MCF 10A (cell line): Measurements from ENCODE around the gene TMC3. TPM values are rescaled to one million over a fixed set of nuclear protein-coding genes. Genes with fewer than 3 reads are reported as not detected.

Source experiments
- BruUV-seq: library from RNA; stranded (reverse); fragments of 400-500 nt; replicated peaks from 2 replicates; lab custom pipeline; 2021; lab: Mats Ljungman, UMichigan
- CTCF ChIA-PET: fragments of 300-600 bp; sonication (Branson Sonifier 250); formaldehyde crosslinking; extraction: SDS; loops from one replicate; lab custom pipeline; 2021; ENCODE audit warnings: antibody characterized with exemption, inconsistent platforms; lab: Yijun Ruan, JAX
- POLR2A ChIA-PET: fragments of 300-600, 350-650 bp; sonication (Branson Sonifier 250); formaldehyde crosslinking; extraction: SDS; loops from one replicate; lab custom pipeline; 2020; ENCODE audit warnings: antibody characterized with exemption, inconsistent platforms; lab: Yijun Ruan, JAX
- DNase-seq: peaks from one replicate; pipeline ENCODE4 v3.0.0-alpha.2; 2018; ENCODE audit not compliant: unreplicated experiment
- H3K27ac Mint-ChIP-seq: one replicate; pipeline ENCODE4 v1.8.0; 2022; ENCODE audit warnings: mild to moderate bottlenecking, low read depth, mixed read lengths; ENCODE audit not compliant: unreplicated experiment
- H3K27me3 Mint-ChIP-seq: one replicate; pipeline ENCODE4 v1.8.0; 2022; ENCODE audit warnings: mixed read lengths; ENCODE audit not compliant: insufficient read depth, unreplicated experiment
- H3K36me3 Mint-ChIP-seq: one replicate; pipeline ENCODE4 v1.8.0; 2022; ENCODE audit warnings: mild to moderate bottlenecking, moderate library complexity, mixed read lengths; ENCODE audit not compliant: insufficient read depth, unreplicated experiment
- H3K4me1 Mint-ChIP-seq: one replicate; pipeline ENCODE4 v1.8.0; 2022; ENCODE audit warnings: mixed read lengths; ENCODE audit not compliant: insufficient read depth, unreplicated experiment
- H3K4me3 Mint-ChIP-seq: one replicate; pipeline ENCODE4 v1.8.0; 2022; ENCODE audit warnings: mild to moderate bottlenecking, moderate library complexity, mixed read lengths; ENCODE audit not compliant: unreplicated experiment
- H3K9me3 Mint-ChIP-seq: one replicate; pipeline ENCODE4 v1.8.0; 2022; ENCODE audit warnings: mixed read lengths; ENCODE audit not compliant: unreplicated experiment
- intact Hi-C: fragments of 100-400 bp; cut with micrococcal nuclease; formaldehyde crosslinking; loops from 2 replicates; pipeline ENCODE4 v1.14.1; 2022
- total RNA-seq: library from RNA; stranded (reverse); gene quantifications from 2 replicates; pipeline ENCODE4 v1.2.3, GENCODE V29; 2022
- TF ChIP-seq, protein P1 (sequence below): fragments of 200-600 bp; IDR thresholded peaks from one replicate; pipeline ENCODE4 v1.8.0; 2022; ENCODE audit warnings: antibody characterized with exemption, mild to moderate bottlenecking; ENCODE audit not compliant: unreplicated experiment

The TMC3 gene
- total RNA-seq, 1 experiment from 2014 or later: not detected

GRCh38 chr15:81335631-81336030, 38.4 kb downstream of the TMC3 start:
- no peaks in the 10 kb centered on the region for H3K9me3 Mint-ChIP-seq
- CTCF ChIA-PET: interaction anchor here (0.6 to 3.2 kb wide), 8 partner anchors 9 to 226 kb away, joined by 3 to 12 read pairs (median 4); partner anchors contain the start of gene STARD5
- H3K27ac Mint-ChIP-seq: no peak overlapping the region

GRCh38 chr15:81334768-81335435, 39.1 kb downstream of the TMC3 start:
- ChIA-PET POLR2A (interaction anchor here (0.6 to 1.1 kb wide), 4 partner anchors 10 to 32 kb away, joined by 3 to 5 read pairs (median 3); partner anchors contain the start of gene STARD5), CTCF (interaction anchor here (0.7 to 3.2 kb wide), 9 partner anchors 8 to 885 kb away, joined by 3 to 12 read pairs (median 4); partner anchors contain the start of gene STARD5)
- TF ChIP-seq, protein P1, sequence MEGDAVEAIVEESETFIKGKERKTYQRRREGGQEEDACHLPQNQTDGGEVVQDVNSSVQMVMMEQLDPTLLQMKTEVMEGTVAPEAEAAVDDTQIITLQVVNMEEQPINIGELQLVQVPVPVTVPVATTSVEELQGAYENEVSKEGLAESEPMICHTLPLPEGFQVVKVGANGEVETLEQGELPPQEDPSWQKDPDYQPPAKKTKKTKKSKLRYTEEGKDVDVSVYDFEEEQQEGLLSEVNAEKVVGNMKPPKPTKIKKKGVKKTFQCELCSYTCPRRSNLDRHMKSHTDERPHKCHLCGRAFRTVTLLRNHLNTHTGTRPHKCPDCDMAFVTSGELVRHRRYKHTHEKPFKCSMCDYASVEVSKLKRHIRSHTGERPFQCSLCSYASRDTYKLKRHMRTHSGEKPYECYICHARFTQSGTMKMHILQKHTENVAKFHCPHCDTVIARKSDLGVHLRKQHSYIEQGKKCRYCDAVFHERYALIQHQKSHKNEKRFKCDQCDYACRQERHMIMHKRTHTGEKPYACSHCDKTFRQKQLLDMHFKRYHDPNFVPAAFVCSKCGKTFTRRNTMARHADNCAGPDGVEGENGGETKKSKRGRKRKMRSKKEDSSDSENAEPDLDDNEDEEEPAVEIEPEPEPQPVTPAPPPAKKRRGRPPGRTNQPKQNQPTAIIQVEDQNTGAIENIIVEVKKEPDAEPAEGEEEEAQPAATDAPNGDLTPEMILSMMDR: no peak
- Mint-ChIP-seq H3K27me3 (no peaks in the 10 kb centered on the region), H3K27ac (no peak overlapping the region), H3K36me3 (no peaks in the 10 kb centered on the region), H3K4me3 (no peak overlapping the region), H3K4me1 (peaks cover 22% of the 10 kb centered on the region), H3K9me3 (no peaks in the 10 kb centered on the region)
- intact Hi-C loops: no loop called here
- BruUV-seq: no TSS peak
- no peak for DNase-seq

More at GRCh38 chr15:81335631-81336030, 38.4 kb downstream of the TMC3 start:
- Mint-ChIP-seq H3K27me3 (no peaks in the 10 kb centered on the region), H3K36me3 (no peaks in the 10 kb centered on the region), H3K4me3 (no peak overlapping the region), H3K4me1 (peaks cover 24% of the 10 kb centered on the region)
- POLR2A ChIA-PET: interaction anchor here (0.8 to 1.1 kb wide), 3 partner anchors 10 to 23 kb away, joined by 3 to 5 read pairs (median 3); partner anchors contain the start of gene STARD5
- intact Hi-C loops: loop anchor here (1.0 kb wide), 1 partner anchor 60 kb away; no protein-coding TSS in a partner anchor
- DNase-seq: no peak
- TF ChIP-seq, protein P1: no peak
- BruUV-seq: no TSS peak

GRCh38 chr15:81333363-81333762, 40.6 kb downstream of the TMC3 start:
- ChIA-PET POLR2A (no interaction called here), CTCF (no interaction called here)
- no TSS peak for BruUV-seq
- TF ChIP-seq, protein P1: no peak
- no peak overlapping the region for H3K27ac Mint-ChIP-seq
- no peaks in the 10 kb centered on the region for H3K9me3 Mint-ChIP-seq
- DNase-seq: no peak
- peaks cover 7% of the 10 kb centered on the region for H3K4me1 Mint-ChIP-seq
- no peak overlapping the region for H3K4me3 Mint-ChIP-seq
- no peaks in the 10 kb centered on the region for H3K27me3 Mint-ChIP-seq
- intact Hi-C loops: no loop called here
- H3K36me3 Mint-ChIP-seq: no peaks in the 10 kb centered on the region

DNA sequence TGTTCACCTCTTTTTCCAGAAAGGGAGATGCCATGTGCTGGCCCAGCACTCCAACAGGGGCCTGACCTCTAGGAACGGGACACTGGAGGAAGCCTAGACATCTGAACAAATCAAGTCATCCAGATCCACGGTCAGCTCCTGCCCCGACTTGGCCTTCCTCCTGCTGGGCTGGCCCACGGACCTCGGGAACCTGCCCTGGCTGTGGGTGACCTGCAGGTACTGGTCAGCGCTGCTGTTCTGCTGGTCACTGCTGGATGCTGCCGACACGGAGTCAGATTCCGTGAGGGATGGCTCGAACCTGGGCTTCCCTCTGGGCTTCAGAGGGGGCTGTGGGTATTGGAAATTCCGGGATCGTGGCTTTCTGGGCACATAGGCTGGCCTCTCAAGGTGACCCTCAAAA, 41.7 kb downstream of the TMC3 start:
- TF ChIP-seq, protein P1: no peak
- ChIA-PET CTCF (interaction anchor here (1.1 kb wide), 1 partner anchor 57 kb away, joined by 7 read pairs; no protein-coding TSS in a partner anchor), POLR2A (interaction anchor here (0.7 kb wide), 1 partner anchor 588 kb away, joined by 3 read pairs; no protein-coding TSS in a partner anchor)
- no peaks in the 10 kb centered on the region for H3K36me3 Mint-ChIP-seq
- no TSS peak for BruUV-seq
- DNase-seq: no peak
- no peak overlapping the region for H3K4me3 Mint-ChIP-seq
- no peaks in the 10 kb centered on the region for H3K9me3 Mint-ChIP-seq
- H3K27ac Mint-ChIP-seq: no peak overlapping the region
- intact Hi-C loops: no loop called here
- peaks cover 6% of the 10 kb centered on the region for H3K4me1 Mint-ChIP-seq
- no peaks in the 10 kb centered on the region for H3K27me3 Mint-ChIP-seq
